H1 (cell line): ENCODE results near the gene RXRA.

Experiments used
- CEBPB ChIP-seq: IDR thresholded peaks from 2 replicates; pipeline ENCODE4 v1.6.1; 2012; ENCODE audit warnings: low read depth, low read length
- EZH2 ChIP-seq: fragments of 200-600 bp; sonication (generic); IDR thresholded peaks from 2 replicates; pipeline ENCODE4 v1.7.1; 2012; ENCODE audit warnings: low read depth, mild to moderate bottlenecking, moderate library complexity, low read length, inconsistent platforms; ENCODE audit not compliant: severe bottlenecking
- HDAC2 ChIP-seq, 2 experiments: fragments of 300-600 bp in 1 of 2; sonication (generic) in 1 of 2; IDR thresholded peaks; 2 replicates each; pipeline ENCODE4 v1.6.1; 2011 to 2012; ENCODE audit warnings: low read depth in 2 of 2, low read length in 2 of 2, mild to moderate bottlenecking in 2 of 2, moderate library complexity in 2 of 2, borderline replicate concordance in 1 of 2, inconsistent platforms in 1 of 2
- SIRT6 ChIP-seq: IDR thresholded peaks from one replicate; pipeline ENCODE4 v1.7.1; 2012; ENCODE audit warnings: low read length, inconsistent platforms
- SP2 ChIP-seq: IDR thresholded peaks from 2 replicates; pipeline ENCODE4 v1.6.1; 2012; ENCODE audit warnings: mild to moderate bottlenecking, low read length, inconsistent platforms
- SUZ12 ChIP-seq: fragments of 200-600 bp; sonication (generic); IDR thresholded peaks from 2 replicates; pipeline ENCODE4 v1.6.1; 2012; ENCODE audit warnings: mild to moderate bottlenecking, inconsistent platforms, low read length, moderate library complexity, mixed read lengths
- USF2 ChIP-seq: IDR thresholded peaks from 2 replicates; pipeline ENCODE4 v1.6.1; 2011; ENCODE audit warnings: low read length, improper control_type of control experiment
- TF ChIP-seq, protein P1 (sequence below), 3 experiments: IDR thresholded peaks; 1 replicate in 2 of 3; 2 replicates in 1 of 3; pipeline versions ENCODE4 v1.5.1 to v1.6.1; 2011; ENCODE audit warnings: low read length in 3 of 3, mild to moderate bottlenecking in 3 of 3, inconsistent platforms in 2 of 3, low read depth in 1 of 3, moderate library complexity in 1 of 3; ENCODE audit not compliant: insufficient read depth in 1 of 3; ENCODE audit errors: control extremely low read depth in 1 of 3

- no peak for TF ChIP-seq SIRT6
- TF ChIP-seq, protein P1, sequence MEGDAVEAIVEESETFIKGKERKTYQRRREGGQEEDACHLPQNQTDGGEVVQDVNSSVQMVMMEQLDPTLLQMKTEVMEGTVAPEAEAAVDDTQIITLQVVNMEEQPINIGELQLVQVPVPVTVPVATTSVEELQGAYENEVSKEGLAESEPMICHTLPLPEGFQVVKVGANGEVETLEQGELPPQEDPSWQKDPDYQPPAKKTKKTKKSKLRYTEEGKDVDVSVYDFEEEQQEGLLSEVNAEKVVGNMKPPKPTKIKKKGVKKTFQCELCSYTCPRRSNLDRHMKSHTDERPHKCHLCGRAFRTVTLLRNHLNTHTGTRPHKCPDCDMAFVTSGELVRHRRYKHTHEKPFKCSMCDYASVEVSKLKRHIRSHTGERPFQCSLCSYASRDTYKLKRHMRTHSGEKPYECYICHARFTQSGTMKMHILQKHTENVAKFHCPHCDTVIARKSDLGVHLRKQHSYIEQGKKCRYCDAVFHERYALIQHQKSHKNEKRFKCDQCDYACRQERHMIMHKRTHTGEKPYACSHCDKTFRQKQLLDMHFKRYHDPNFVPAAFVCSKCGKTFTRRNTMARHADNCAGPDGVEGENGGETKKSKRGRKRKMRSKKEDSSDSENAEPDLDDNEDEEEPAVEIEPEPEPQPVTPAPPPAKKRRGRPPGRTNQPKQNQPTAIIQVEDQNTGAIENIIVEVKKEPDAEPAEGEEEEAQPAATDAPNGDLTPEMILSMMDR (IDR thresholded peaks at IDR 0.05; ENCODE audit: control extremely low read depth in 1 of 3, insufficient read depth in 1 of 3, low read depth in 1 of 3, low read length in 3 of 3): no peak
- TF ChIP-seq SUZ12: no peak
- TF ChIP-seq CEBPB: no peak
- TF ChIP-seq SP2: no peak
- TF ChIP-seq HDAC2 (IDR thresholded peaks at IDR 0.05; ENCODE audit: borderline replicate concordance in 1 of 2, low read depth in 2 of 2, low read length in 2 of 2): no peak
- TF ChIP-seq EZH2: no peak
- no peak for TF ChIP-seq USF2
Measured at GRCh38 chr9:134412298-134412711, 86.0 kb downstream of the RXRA start.
